CD4-positive, alpha-beta T cell treated with Interleukin-6 for 4 hours (primary cell): Measurements from ENCODE around the gene ELN.
"Not testable (repeated sequence)": the region's sequence is repeated elsewhere in the genome, so short reads cannot be mapped to it uniquely, and the experiment has no call there.

ENCODE experiments used
- DNase-seq: peaks from one replicate; pipeline ENCODE4 v3.0.0-alpha.2; 2020; ENCODE audit warnings: mixed read lengths

ELN gene

GRCh38 chr7:74027683-74028320, at the start of gene ELN:
TSS of gene ELN (plus strand) at chr7:74028173. CDS start at chr7:74028188, 15 bp downstream.
- no peak for DNase-seq

GRCh38 chr7:73978661-73979563, 49.1 kb upstream of the ELN start:
- DNase-seq, result no peak

GRCh38 chr7:73979656-73980055, 48.3 kb upstream of the ELN start:
- DNase-seq, result not testable (repeated sequence)

GRCh38 chr7:73980206-73980605, 47.8 kb upstream of the ELN start:
- DNase-seq, result no peak

- DNase-seq, result no peak
Observed at GRCh38 chr7:73981933-73982332, 46.0 kb upstream of the ELN start.

- DNase-seq, result no peak
Observed at GRCh38 chr7:73983437-73984164, 44.4 kb upstream of the ELN start.

GRCh38 chr7:73984481-73985205, 43.3 kb upstream of the ELN start:
- no peak for DNase-seq

- no peak for DNase-seq
Observed at GRCh38 chr7:73985737-73986141, 42.2 kb upstream of the ELN start.

- no peak for DNase-seq
Observed at GRCh38 chr7:73986158-73986631, 41.8 kb upstream of the ELN start.

- DNase-seq, result no peak
Observed at GRCh38 chr7:73987298-73987697, 40.7 kb upstream of the ELN start.

GRCh38 chr7:73988197-73988596, 39.8 kb upstream of the ELN start:
- DNase-seq, result no peak

- DNase-seq, result no peak
Observed at GRCh38 chr7:73991522-73992100, 36.4 kb upstream of the ELN start.

GRCh38 chr7:73992101-73992562, 35.8 kb upstream of the ELN start:
- no peak for DNase-seq

- DNase-seq, result no peak
Observed at GRCh38 chr7:73994023-73994422, 34.0 kb upstream of the ELN start.

- DNase-seq, result no peak
Observed at GRCh38 chr7:73994761-73995160, 33.2 kb upstream of the ELN start.

GRCh38 chr7:73995330-73995729, 32.6 kb upstream of the ELN start:
- no peak for DNase-seq

GRCh38 chr7:73995821-73996511, 32.0 kb upstream of the ELN start:
- DNase-seq, result no peak

GRCh38 chr7:73997056-73997455, 30.9 kb upstream of the ELN start:
- no peak for DNase-seq

GRCh38 chr7:73999664-74000435, 28.1 kb upstream of the ELN start:
- DNase-seq, result no peak

- no peak for DNase-seq
Observed at GRCh38 chr7:74000489-74001149, 27.4 kb upstream of the ELN start.
